IPS DF 4.7 (cell line): ENCODE measurements around the gene CCR3.

Experiments
- DNase-seq: peaks from one replicate; pipeline ENCODE4 v3.0.0-alpha.2; 2013; ENCODE audit warnings: low spot score; ENCODE audit errors: extremely low read depth

CCR3 gene

GRCh38 chr3:46297658-46298423 is 55.6 kb downstream of the CCR3 start:
- no peak for DNase-seq

GRCh38 chr3:46298871-46299607 is 56.8 kb downstream of the CCR3 start:
- no peak for DNase-seq

DNA sequence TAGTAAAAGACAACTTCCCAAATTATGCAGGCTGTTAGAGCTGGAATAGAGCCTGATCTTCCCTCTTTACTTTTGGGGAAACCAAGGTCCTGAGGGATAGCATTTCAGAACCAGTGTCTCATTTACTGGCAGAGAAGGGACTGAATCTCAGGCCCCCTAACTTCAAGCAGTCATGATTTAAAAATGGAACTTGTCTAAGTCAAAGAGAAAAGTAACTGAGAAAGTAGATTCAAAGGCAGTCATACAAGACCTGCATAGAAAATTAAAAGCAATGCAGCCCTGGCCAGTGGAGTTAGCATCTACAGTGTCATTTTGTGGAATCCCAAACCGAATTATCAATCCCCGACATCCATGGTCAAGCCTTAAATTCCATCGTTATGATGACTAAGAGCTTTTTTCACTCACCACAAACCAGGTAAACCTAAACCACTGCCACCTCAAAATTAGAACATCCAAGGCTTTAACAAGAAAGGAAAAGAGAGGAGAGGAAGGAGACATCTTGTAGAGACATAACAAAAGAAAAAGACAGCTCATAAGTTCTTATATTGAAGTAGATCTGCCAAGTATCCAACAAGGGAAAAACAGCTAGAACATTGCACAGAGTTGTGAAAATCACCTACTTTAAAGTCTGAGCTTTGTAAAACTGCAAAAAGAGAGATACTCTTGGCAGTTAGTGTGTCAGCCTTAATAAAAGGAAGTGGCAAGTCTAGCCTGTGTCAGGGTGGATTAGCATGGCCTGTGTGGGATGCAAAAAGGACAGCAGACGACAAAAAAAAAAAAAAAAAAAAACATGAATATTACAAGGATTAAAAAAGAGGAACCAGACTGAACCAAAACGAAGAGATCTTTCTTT is 57.6 kb downstream of the CCR3 start:
- DNase-seq = no peak

GRCh38 chr3:46300461-46300789 is 58.2 kb downstream of the CCR3 start:
- no peak for DNase-seq

- no peak for DNase-seq
These were observed 59.0 kb downstream of the CCR3 start for GRCh38 chr3:46301122-46301835.

GRCh38 chr3:46303240-46303639 is 61.0 kb downstream of the CCR3 start:
- DNase-seq = no peak

- no peak for DNase-seq
These were observed 62.5 kb downstream of the CCR3 start for GRCh38 chr3:46304739-46305138.

GRCh38 chr3:46312991-46313390 is 70.7 kb downstream of the CCR3 start:
- no peak for DNase-seq

- DNase-seq = no peak
These were observed 72.3 kb downstream of the CCR3 start for GRCh38 chr3:46314517-46314916.

- no peak for DNase-seq
These were observed 73.9 kb downstream of the CCR3 start for GRCh38 chr3:46316206-46316605.
